ENCODE data around the gene HAUS8. TPM values are rescaled to one million over a fixed set of nuclear protein-coding genes. Genes with fewer than 3 reads are reported as not detected.

Gene HAUS8
- total RNA-seq (2013; cell fraction: nucleolus; rRNA removed), result 14.2 and 16.9 TPM in 2 replicates
- total RNA-seq (2014; rRNA removed), result 15.4 and 22.7 TPM in 2 replicates
- total RNA-seq (2014; rRNA removed; fragmentation: Illumina TruSeq; extraction: Trizol), result 22.8 and 24.0 TPM in 2 replicates
- total RNA-seq (2021), result 32.0 and 36.8 TPM in 2 replicates
- polyA plus RNA-seq (2011; ENCODE audit: low read depth), result 14.4 TPM
- 21.3 and 24.6 TPM in 2 replicates for polyA plus RNA-seq (2011; rRNA removed)
- 24.9 and 27.7 TPM in 2 replicates for polyA plus RNA-seq (2011; cell fraction: cytosol; rRNA removed)
- polyA plus RNA-seq (2011; cell fraction: nucleus; rRNA removed), result 31.7 and 32.0 TPM in 2 replicates
- 16.4 and 17.9 TPM in 2 replicates for polyA plus RNA-seq (2012)
- 33.1 and 37.2 TPM in 2 replicates for polyA plus RNA-seq (2014; fragmentation: Illumina TruSeq; extraction: Trizol)
- 10 to 100 TPM; 24.2 to 35.7 TPM for polyA plus RNA-seq (2014; fragmentation: Nextera tagmentation; extraction: Ambion mirVana)
- 34.6 and 37.4 TPM in 2 replicates for polyA plus RNA-seq (2014; rRNA removed)
- polyA plus RNA-seq (2016; fragmentation: Nextera tagmentation; extraction: Ambion mirVana), result 10 to 100 TPM; 43.0 to 43.9 TPM
- 10.3 and 10.8 TPM in 2 replicates for polyA minus RNA-seq (2011; rRNA and poly(A)+ RNA removed)
- 3.7 and 8.1 TPM in 2 replicates for polyA minus RNA-seq (2011; cell fraction: cytosol; rRNA and poly(A)+ RNA removed)
- 5.4 and 11.7 TPM in 2 replicates for polyA minus RNA-seq (2011; cell fraction: nucleus; rRNA and poly(A)+ RNA removed)
- percentile 68 among the genes with signal in this experiment for Bru-seq, nascent RNA
- BruChase-seq, experiment 1, labeled RNA remaining after a 6-hour chase, result percentile 62 among the genes with signal in this experiment
- percentile 65 among the genes with signal in this experiment for BruChase-seq, experiment 2, labeled RNA remaining after a 2-hour chase
- long read RNA-seq, experiment 1, transcript HAUS8-201 (11 exons, 1,568 nt), result major isoform, 39 of 47 reads
- long read RNA-seq, experiment 1, transcript HAUS8-202 (11 exons, 1,545 nt), result minor isoform, 5 of 47 reads
- long read RNA-seq, experiment 1, partial matches to known transcripts, result 0 of 47 reads
- long read RNA-seq, experiment 1, other reads (novel, unspliced or antisense), result 2 of 47 reads
- long read RNA-seq, experiment 2, transcript HAUS8-201 (11 exons, 1,568 nt), result major isoform, 87 of 121 reads
- long read RNA-seq, experiment 2, transcript HAUS8-202 (11 exons, 1,545 nt), result minor isoform, 15 of 121 reads
- long read RNA-seq, experiment 2, partial matches to known transcripts, result 4 of 121 reads
- long read RNA-seq, experiment 2, other reads (novel, unspliced or antisense), result 13 of 121 reads

- Histone ChIP-seq H3K27ac (ENCODE audit: control insufficient read depth, insufficient read depth) (peak within 1 kb of the TSS; percentile 87), H3K4me1 (ENCODE audit: control insufficient read depth, insufficient read depth, low read length) (peaks cover 29% of the 10 kb centered on the region), H3K4me3 (peak within 1 kb of the TSS; percentile 98), H2AFZ (ENCODE audit: control insufficient read depth, low read depth, low read length) (peak within 1 kb of the TSS; percentile 75), H3K9ac (ENCODE audit: control insufficient read depth, insufficient read depth, low read length) (peak within 1 kb of the TSS; percentile 84), H3K79me2 (ENCODE audit: control insufficient read depth, insufficient read depth, low read length) (peaks cover 87% of the 10 kb centered on the region), H3K36me3 (ENCODE audit: control insufficient read depth in 2 of 2, insufficient read depth in 2 of 2, low read length in 1 of 2) (peaks cover 3 to 4% of the 10 kb centered on the region in 2 experiments; a peak in 2 of 4 replicates), H3K9me3 (replicated peaks; ENCODE audit: control insufficient read depth, insufficient read depth, low read length) (no peaks in the 10 kb centered on the region), H3K4me2 (ENCODE audit: control insufficient read depth, insufficient read depth) (peak within 1 kb of the TSS; percentile 97), H3K27me3 (replicated peaks in 1 of 2; ENCODE audit: control insufficient read depth in 2 of 2, insufficient read depth in 2 of 2, low read length in 1 of 2) (no peaks in the 10 kb centered on the region), H4K20me1 (ENCODE audit: control insufficient read depth, insufficient read depth) (peaks cover 5% of the 10 kb centered on the region)
- FAIRE-seq (peak; percentile 84), ATAC-seq (peak; percentile 74), DNase-seq (ENCODE audit: low read depth, low spot score) (peak; percentile 95)
- ChIA-PET POLR2A (interaction anchor here (0.7 to 8.5 kb wide), 3 partner anchors 49 to 148 kb away, joined by 3 to 111 read pairs (median 3); no protein-coding TSS in a partner anchor), SMC1A (ENCODE audit: uncharacterized antibody, unreplicated experiment) (interaction anchor here (0.6 to 11.7 kb wide), 8 partner anchors 9 to 228 kb away, joined by 3 to 88 read pairs (median 6); partner anchors contain the start of genes ABHD8 and USHBP1), RAD21 (ENCODE audit: unreplicated experiment) (interaction anchor here (1.0 to 7.7 kb wide), 7 partner anchors 35 to 206 kb away, joined by 4 to 91 read pairs (median 11); partner anchors contain the start of gene BABAM1), CTCF (interaction anchor here (0.6 to 2.0 kb wide), 6 partner anchors 108 to 360 kb away, joined by 3 to 6 read pairs (median 4); partner anchors contain the start of genes ANKLE1 and BABAM1)
- in situ Hi-C loops (cut with MboI), result no loop called here
- BruUV-seq (replicated peaks), result no TSS peak
- WGBS (ENCODE audit: insufficient coverage, insufficient replicate concordance, low lambda C conversion rate, missing lambda C conversion rate), result under 1% methylated on average over 72 of the region's 103 CpGs
- intact Hi-C loops (cut with micrococcal nuclease; ENCODE audit: unreplicated experiment), result loop anchor here (1.0 to 2.0 kb wide), 3 partner anchors 60 to 192 kb away; partner anchors contain the start of gene BABAM1
- TF ChIP-seq FOXK2 (IDR thresholded peaks at IDR 0.05) (peak; percentile 98), HDAC2 (IDR thresholded peaks at IDR 0.05) (no peak), YY1 (IDR thresholded peaks at IDR 0.05; ENCODE audit: low read depth, low read length) (peak; percentile 97), CHD2 (IDR thresholded peaks at IDR 0.05; ENCODE audit: borderline replicate concordance, low read depth, low read length) (peak; percentile 34; the same call in 1 of the 2 replicates), ELK1 (IDR thresholded peaks at IDR 0.05; ENCODE audit: low read depth, low read length) (peak; percentile 70; the same call in 1 of the 2 replicates), CHD1 (IDR thresholded peaks at IDR 0.05; ENCODE audit: low read depth, low read length) (peak; percentile 100), SIX5 (IDR thresholded peaks at IDR 0.05; ENCODE audit: low read depth, low read length, severe bottlenecking) (peak; percentile 65), ZZZ3 (IDR thresholded peaks at IDR 0.05; ENCODE audit: control insufficient read depth, insufficient read length, low read depth) (no peak), TCF12 (IDR thresholded peaks at IDR 0.05; ENCODE audit: low read depth, low read length) (peak; percentile 11; the same call in 1 of the 2 replicates), BCL11A (IDR thresholded peaks at IDR 0.05; ENCODE audit: low read depth, low read length) (no peak), PKNOX1 (IDR thresholded peaks at IDR 0.05) (peak; percentile 51; the same call in 1 of the 2 replicates), HDGF (IDR thresholded peaks at IDR 0.05) (peak; percentile 57; the same call in 1 of the 2 replicates)
- TF ChIP-seq, protein P1, sequence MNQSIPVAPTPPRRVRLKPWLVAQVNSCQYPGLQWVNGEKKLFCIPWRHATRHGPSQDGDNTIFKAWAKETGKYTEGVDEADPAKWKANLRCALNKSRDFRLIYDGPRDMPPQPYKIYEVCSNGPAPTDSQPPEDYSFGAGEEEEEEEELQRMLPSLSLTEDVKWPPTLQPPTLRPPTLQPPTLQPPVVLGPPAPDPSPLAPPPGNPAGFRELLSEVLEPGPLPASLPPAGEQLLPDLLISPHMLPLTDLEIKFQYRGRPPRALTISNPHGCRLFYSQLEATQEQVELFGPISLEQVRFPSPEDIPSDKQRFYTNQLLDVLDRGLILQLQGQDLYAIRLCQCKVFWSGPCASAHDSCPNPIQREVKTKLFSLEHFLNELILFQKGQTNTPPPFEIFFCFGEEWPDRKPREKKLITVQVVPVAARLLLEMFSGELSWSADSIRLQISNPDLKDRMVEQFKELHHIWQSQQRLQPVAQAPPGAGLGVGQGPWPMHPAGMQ (IDR thresholded peaks at IDR 0.05; ENCODE audit: borderline replicate concordance), result no peak
Measured at GRCh38 chr19:17075035-17075863, at the start of gene HAUS8, which contains the start of gene MYO9B. HAUS8 (minus strand) TSS chr19:17075452; CDS start chr19:17075422, 30 bp downstream. MYO9B (plus strand) TSS chr19:17075777; CDS start chr19:17101718, 25,941 bp downstream.
